Subcutaneous abdominal adipose tissue (tissue), 5 donors: Measurements from ENCODE around the gene ARHGAP28.
A peak's percentile ranks its signal among the peaks of the same experiment; 100 is the strongest.

ENCODE experiments used
- H3K27ac ChIP-seq: one replicate; pipeline ENCODE4 v1.7.0; 2013; ENCODE audit warnings: low read depth, mild to moderate bottlenecking, inconsistent platforms, low read length, moderate library complexity
- H3K27me3 ChIP-seq, 5 donors: one replicate each; pipeline ENCODE4 v1.7.0; 2013; ENCODE audit warnings: low read length in 5 of 5, inconsistent platforms in 1 of 5; ENCODE audit not compliant: control insufficient read depth in 5 of 5, insufficient read depth in 4 of 5
- H3K36me3 ChIP-seq, 5 donors: one replicate each; pipeline ENCODE4 v1.7.0; 2013; ENCODE audit warnings: low read length in 5 of 5; ENCODE audit not compliant: control insufficient read depth in 5 of 5, insufficient read depth in 5 of 5
- H3K4me1 ChIP-seq, 5 donors: one replicate each; pipeline ENCODE4 v1.7.0; 2013; ENCODE audit warnings: low read length in 5 of 5, mild to moderate bottlenecking in 3 of 5, moderate library complexity in 1 of 5; ENCODE audit not compliant: control insufficient read depth in 5 of 5, insufficient read depth in 5 of 5
- H3K4me3 ChIP-seq, 5 donors: one replicate each; pipeline ENCODE4 v1.7.0; 2013; ENCODE audit warnings: low read length in 5 of 5, low read depth in 1 of 5
- H3K9ac ChIP-seq, 5 donors: one replicate each; pipeline ENCODE4 v1.7.0; 2013; ENCODE audit warnings: low read length in 5 of 5, mild to moderate bottlenecking in 4 of 5, moderate library complexity in 3 of 5
- H3K9me3 ChIP-seq, 5 donors: one replicate each; pipeline ENCODE4 v1.7.0; 2013; ENCODE audit warnings: low read length in 5 of 5; ENCODE audit not compliant: control insufficient read depth in 5 of 5
- donor health status: healthy.
- donor health status: healthy.
- donor health status: healthy.
- donor health status: healthy.
- donor health status: healthy.

Gene ARHGAP28

DNA sequence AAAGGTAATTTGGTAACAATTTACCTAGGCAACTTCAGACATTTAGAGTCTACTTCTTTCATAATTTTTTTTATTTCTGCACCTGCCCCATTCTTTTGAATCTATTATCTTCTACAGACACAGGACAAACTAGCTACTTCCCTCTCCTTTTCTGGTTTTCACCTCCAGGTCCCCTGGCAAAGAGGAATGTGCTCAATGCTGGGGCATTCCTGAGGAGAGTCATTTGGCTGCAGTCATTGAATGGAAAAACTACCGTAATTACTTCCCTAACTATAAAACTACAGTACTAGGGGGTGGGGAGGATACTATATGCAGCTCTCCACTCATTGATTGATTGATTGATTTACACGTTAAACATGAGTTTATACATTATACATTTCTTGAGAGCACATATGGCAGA, 11.2 kb upstream of the ARHGAP28 start:
- H3K9me3 ChIP-seq = no peaks in the 10 kb centered on the region
- no peak overlapping the region for H3K9ac ChIP-seq
- no peaks in the 10 kb centered on the region for H3K27me3 ChIP-seq
- H3K36me3 ChIP-seq = no peaks in the 10 kb centered on the region
- H3K4me3 ChIP-seq = no peak overlapping the region
- no peaks in the 10 kb centered on the region for H3K4me1 ChIP-seq
- H3K27ac ChIP-seq = no peak overlapping the region

DNA sequence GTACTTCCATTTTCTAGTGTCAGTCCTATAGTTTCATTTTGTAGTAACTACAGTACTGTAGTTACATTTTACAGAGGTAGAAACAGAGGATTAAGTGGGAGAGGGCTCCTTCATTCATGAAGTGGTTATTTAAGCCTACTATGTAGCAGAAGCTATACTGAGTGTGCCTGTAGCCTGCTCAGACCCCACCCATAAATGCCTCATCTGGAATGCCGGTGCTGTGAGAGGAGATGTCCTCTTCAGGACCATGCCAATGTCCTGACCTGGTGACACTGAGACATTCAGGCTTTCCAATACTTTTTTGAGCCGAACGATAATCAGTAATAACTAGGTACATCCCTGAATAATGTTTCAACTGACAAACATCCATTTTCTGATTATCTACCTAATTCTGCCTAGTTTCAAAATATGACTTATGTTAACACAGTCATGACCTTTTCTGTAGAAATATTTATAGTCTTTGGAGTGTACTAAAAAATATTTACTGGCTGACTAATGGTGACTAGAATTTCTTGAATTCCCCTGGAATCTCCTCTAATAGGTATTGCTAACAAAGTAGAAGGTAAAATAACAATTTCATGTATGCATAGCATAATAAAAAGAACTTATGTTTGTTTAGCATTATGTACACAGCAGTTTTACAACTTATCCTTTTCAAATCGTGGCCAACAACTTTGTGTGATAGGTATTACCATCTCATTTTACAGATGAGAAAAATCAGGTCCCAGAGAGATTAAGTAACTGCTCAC, 10.2 kb upstream of the ARHGAP28 start:
- no peak overlapping the region for H3K4me3 ChIP-seq

DNA sequence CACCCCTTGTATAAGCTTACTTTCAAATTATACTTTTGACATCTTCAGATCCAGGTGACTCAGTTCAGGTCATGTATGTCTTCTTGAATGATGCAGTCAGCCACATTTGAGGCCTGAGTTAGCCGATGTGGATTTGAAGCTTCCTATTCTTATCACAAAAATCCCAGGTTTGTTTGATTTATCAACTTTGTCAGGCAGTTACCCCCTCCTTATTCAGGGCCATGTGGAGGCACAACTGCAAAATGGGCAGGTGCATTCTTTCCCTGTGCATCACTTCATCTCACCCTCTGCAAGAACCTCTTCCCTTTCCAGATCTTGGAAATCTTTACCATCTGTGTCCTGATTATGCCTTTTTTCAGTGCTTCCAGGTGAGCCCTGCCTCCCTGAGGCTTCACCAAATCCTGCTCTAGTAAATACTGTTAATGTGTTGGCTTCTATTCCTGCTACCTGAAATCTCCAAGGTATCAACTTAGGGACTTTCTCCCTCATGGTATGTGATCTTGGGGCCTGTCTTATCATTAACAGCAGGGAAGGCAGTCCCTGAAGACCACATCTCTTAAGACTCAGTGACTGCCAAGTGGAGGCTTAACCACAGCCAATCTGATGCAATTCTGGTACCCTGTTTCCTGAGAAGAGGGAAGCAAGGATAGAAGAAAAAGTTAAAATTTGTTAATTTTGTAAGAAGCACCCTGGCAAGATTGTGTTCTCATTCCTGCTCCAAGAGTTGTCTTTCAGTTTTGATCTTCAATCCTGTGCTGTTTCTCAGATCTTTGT, 9.4 kb upstream of the ARHGAP28 start:
- Histone ChIP-seq H3K9ac (no peak overlapping the region), H3K36me3 (no peaks in the 10 kb centered on the region), H3K27ac (no peak overlapping the region), H3K9me3 (no peaks in the 10 kb centered on the region), H3K4me1 (peaks cover 0 to 9% (median 3%) of the 10 kb centered on the region in 5 donors), H3K27me3 (no peaks in the 10 kb centered on the region), H3K4me3 (no peak overlapping the region)

More for the DNA sequence above, 10.2 kb upstream of the ARHGAP28 start:
- H3K4me1 ChIP-seq = peaks cover 0 to 4% (median 0%) of the 10 kb centered on the region in 5 donors
- no peak overlapping the region for H3K27ac ChIP-seq
- no peaks in the 10 kb centered on the region for H3K36me3 ChIP-seq
- no peaks in the 10 kb centered on the region for H3K27me3 ChIP-seq
- no peaks in the 10 kb centered on the region for H3K9me3 ChIP-seq
- H3K9ac ChIP-seq = no peak overlapping the region

DNA sequence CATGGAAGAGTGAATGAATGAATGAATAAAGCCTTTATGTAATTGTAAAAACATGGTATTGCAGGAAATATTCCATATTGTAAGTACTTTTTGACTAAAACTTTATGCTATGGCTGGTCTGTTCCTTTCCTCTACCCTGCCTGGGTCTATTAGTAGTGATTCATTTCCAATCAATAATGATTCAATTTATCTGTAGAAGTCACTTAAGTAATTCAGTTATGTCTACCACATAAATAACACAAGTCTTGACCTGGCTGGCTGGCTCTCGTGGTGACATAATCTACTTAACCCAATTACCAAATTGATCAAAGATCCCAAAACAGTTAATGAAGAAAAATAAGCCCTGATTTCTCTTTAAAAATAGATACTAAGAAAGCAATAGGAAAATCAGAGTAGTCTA, 7.8 kb upstream of the ARHGAP28 start:
- Histone ChIP-seq H3K27ac (no peak overlapping the region), H3K4me1 (peaks cover 0 to 9% (median 3%) of the 10 kb centered on the region in 5 donors), H3K9ac (no peak overlapping the region), H3K36me3 (no peaks in the 10 kb centered on the region), H3K4me3 (no peak overlapping the region), H3K9me3 (no peaks in the 10 kb centered on the region), H3K27me3 (no peaks in the 10 kb centered on the region)

DNA sequence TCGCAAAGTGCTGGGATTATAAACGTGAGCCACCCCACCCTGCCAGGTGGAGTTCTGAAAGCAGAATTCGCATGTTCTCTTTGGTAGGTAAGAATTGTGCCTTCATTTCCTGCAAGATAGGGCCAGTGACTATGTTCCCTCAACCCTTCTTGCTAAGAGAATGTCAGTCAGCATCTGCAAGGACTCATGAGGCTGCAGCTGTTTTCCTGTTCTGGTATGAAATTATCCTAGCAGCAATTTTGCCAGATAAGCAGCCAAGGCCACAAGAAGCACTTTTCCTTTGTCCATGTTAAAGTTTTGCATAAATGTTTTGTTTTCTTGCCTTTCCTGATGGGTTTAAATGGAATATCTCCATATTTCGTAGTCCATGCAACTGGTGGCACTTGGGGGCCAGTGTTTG, 6.8 kb upstream of the ARHGAP28 start:
- Histone ChIP-seq H3K4me1 (peaks cover 0 to 9% (median 3%) of the 10 kb centered on the region in 5 donors), H3K27ac (no peak overlapping the region), H3K4me3 (no peak overlapping the region), H3K27me3 (no peaks in the 10 kb centered on the region), H3K36me3 (no peaks in the 10 kb centered on the region), H3K9me3 (no peaks in the 10 kb centered on the region), H3K9ac (no peak overlapping the region)

DNA sequence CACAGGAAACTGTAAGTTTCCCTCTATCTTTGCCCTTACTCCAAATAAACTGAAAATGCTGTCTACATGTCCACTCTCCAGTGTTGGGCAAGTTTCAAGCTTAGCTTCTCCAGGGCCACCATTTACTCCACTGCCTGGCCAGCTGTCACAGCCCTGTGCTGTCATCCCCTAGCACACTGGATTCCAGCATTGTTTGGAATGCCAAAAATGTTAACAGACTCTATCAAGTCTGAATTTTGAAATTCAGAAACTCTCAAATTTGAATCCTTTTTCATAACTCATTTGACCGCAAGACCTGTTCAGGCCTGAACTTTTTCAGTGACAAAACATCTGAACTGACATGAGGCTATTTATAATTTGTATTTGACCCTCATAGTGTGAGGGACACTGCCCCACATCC, 5.2 kb upstream of the ARHGAP28 start:
- Histone ChIP-seq H3K4me3 (no peak overlapping the region), H3K9ac (no peak overlapping the region), H3K36me3 (no peaks in the 10 kb centered on the region), H3K9me3 (no peaks in the 10 kb centered on the region), H3K27me3 (no peaks in the 10 kb centered on the region), H3K27ac (no peak overlapping the region), H3K4me1 (peaks cover 0 to 14% (median 4%) of the 10 kb centered on the region in 5 donors)

DNA sequence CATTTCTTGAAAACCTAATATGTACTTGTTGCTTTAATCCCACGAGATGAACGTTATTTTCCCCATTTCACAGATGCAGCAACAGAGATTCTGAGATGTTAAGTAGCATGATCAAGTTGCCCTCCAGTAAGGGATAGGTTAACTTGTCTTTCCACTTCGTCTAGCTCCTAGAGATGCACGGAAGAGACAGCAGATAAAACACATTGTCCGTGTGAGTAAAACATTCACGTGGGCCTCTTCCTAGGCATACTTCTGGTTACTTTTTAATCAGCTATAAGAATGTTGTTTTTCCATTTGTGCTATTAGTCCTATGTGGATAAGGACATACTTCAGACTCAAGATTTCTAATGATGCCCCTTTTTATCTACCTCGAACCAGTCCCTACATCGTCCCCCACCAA, 1.2 kb upstream of the ARHGAP28 start:
- no peaks in the 10 kb centered on the region for H3K27me3 ChIP-seq
- no peak overlapping the region for H3K27ac ChIP-seq
- H3K36me3 ChIP-seq = no peaks in the 10 kb centered on the region
- peaks cover 0 to 37% (median 24%) of the 10 kb centered on the region in 5 donors for H3K4me1 ChIP-seq
- H3K9me3 ChIP-seq = no peaks in the 10 kb centered on the region
- no peak overlapping the region for H3K9ac ChIP-seq
- no peak overlapping the region for H3K4me3 ChIP-seq

DNA sequence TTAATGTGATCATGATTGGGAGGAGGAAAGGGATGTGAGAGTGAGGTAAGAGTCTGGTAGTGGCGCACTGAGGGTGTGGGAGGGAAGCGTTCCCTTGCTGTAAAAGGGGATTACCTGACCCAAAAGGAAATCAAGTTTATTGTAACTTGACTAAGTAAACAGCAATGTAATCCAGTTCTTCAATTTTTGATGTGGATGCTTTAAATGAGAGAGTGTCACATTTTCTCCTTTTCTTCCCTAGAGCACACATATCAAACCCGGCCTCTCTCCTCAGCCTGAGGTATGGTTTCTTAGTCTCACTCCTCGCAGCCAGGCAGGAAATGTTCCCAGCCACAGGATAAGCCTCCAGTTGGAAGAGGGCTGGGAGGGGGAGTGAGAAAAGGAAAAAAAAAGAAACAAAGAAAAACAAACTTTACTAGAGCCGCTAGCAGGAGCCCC, 688 bp upstream of the ARHGAP28 start:
- Histone ChIP-seq H3K9ac (peak overlapping the region in 3 of 5 donors; percentile 39 to 73 (median 65)), H3K9me3 (no peaks in the 10 kb centered on the region)

DNA sequence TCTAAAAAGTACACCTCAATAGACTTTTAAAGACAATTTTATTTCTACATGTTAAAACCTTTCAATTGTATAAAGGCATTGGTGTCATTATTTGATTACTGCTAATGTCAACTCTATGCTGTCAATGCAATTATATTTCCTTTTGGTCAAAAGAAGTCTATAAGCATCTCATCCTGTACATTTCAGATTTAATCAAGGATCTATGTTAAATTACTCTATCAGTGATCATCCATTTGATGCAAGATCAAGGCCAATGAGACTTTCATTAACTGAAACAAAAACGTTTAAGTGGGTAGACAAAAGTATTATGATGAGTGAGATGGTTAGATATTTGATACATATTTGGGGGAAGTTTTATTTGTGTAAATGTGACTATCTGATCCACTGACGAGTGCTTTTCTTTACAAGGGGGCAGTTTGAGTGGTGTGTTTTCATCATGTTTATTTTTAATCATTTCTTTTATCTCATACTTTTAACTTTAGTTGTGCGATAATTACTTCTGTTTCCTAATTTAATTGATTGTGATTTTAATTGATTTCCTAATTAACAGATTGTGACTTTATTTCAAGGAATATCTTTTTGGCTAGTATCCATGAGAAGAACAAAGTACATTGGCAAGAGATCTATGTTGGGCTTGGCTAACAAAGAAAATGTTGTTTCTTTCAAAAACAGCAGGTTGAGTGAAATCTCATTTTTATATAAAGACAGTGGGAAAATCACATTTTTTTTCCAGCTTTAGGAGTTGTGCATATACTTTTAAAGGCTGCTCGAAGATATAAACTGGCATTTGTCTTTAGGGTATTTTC, 1.1 kb downstream of the ARHGAP28 start:
- peak overlapping the region; percentile 72 to 94 (median 77) for H3K4me3 ChIP-seq
- H3K4me1 ChIP-seq = peaks cover 0 to 33% (median 28%) of the 10 kb centered on the region in 5 donors
- H3K9ac ChIP-seq = peak overlapping the region in 2 of 5 donors; percentile 54 to 74
- H3K36me3 ChIP-seq = no peaks in the 10 kb centered on the region
- peak overlapping the region; percentile 72 for H3K27ac ChIP-seq
- H3K9me3 ChIP-seq = no peaks in the 10 kb centered on the region
- H3K27me3 ChIP-seq = no peaks in the 10 kb centered on the region

More for the DNA sequence above, 688 bp upstream of the ARHGAP28 start:
- Histone ChIP-seq H3K36me3 (no peaks in the 10 kb centered on the region), H3K4me1 (peaks cover 0 to 37% (median 26%) of the 10 kb centered on the region in 5 donors), H3K4me3 (peak overlapping the region; percentile 68 to 94 (median 77)), H3K27ac (peak overlapping the region; percentile 72), H3K27me3 (no peaks in the 10 kb centered on the region)
